ENCODE results near the gene NPHP4.
A peak's percentile ranks its signal among the peaks of the same experiment; 100 is the strongest.
"Not testable (repeated sequence)": the region's sequence is repeated elsewhere in the genome, so short reads cannot be mapped to it uniquely, and the experiment has no call there.

The NPHP4 gene

DNA sequence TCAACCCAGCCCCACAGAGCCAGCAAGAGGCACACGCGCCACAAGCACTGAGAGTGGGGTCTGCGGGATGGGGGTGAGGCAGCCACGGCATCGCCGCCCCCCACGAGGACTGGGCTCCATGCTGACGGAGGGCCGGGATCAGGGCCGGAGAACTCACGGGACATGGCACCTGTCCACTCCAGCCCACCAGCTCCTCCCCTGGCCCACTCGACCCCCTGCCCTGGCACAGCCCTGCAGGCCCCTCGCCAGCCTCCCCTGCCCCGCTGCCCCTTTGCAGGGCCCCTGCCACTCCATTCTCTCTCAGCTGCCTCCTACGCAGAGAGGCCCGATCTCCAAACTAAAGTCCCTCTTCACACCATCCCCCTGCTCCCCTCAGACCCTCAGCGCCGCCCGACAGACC is 134.0 kb downstream of the NPHP4 start:
- no peak for DNase-seq (ENCODE audit: low read depth in 1 of 2, low spot score in 1 of 2)

DNA sequence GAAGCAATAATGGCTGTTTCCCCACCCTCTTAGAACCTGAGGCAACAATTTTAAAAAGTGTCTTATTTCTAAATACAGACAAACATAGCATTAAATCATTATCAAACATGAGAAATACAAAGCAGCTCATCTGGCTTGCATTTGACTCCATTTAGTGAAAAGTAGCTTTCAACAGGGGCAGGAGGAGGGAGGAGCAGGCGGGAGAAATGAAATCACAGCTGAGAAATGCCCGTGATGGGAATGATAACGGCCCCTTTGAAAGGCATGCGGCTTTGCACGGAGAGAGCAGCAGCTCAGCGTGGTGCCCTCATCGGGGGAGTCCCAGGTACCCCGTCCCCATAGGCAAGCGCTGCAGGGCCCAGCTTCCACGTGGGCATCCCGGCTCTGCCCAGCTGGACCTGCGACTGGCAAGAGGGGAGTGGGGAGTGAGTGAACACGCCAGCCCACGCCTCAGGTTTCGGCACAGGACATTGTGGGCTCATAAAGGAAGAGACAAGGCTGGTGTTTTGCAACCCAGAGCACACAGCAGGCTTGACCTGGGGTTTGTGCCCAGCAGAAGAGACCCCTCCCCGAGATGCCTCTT is 134.6 kb downstream of the NPHP4 start:
- DNase-seq (ENCODE audit: low read depth in 1 of 2, low spot score in 1 of 2) = no peak
- in situ Hi-C loops (cut with HindIII; ENCODE audit: low pct_unique_long_range_greater_than_20kb, low sequenced_read_pairs) = no loop called here
- no peak for TF ChIP-seq JUND (IDR thresholded peaks at IDR 0.05; ENCODE audit: low read depth)

More for the DNA sequence above, 134.0 kb downstream of the NPHP4 start:
- TF ChIP-seq JUND (IDR thresholded peaks at IDR 0.05; ENCODE audit: low read depth) = no peak
- in situ Hi-C loops (cut with HindIII; ENCODE audit: low pct_unique_long_range_greater_than_20kb, low sequenced_read_pairs) = no loop called here

DNA sequence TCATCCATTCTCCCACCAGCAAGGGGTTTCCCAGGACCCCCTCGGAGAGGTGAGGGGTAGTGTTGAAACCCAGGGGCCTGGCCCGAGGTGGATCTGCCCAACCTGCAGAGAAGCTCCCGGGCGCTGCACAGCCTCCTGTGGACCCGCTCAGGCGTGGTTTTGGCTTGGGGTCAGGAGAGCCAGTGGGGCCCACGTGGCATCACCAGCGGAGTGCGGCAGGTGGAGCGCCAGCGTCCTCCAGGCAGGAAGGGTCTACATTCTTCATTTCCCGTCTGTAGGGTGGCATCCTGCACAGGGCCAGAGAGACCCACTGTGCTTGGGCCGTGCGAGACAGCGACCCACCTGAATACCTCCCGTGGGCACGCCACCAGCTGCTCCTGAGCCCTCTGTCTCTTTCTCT is 135.2 kb downstream of the NPHP4 start:
- in situ Hi-C loops (cut with HindIII; ENCODE audit: low pct_unique_long_range_greater_than_20kb, low sequenced_read_pairs) = no loop called here
- no peak for DNase-seq (ENCODE audit: low read depth in 1 of 2, low spot score in 1 of 2)
- no peak for TF ChIP-seq JUND (IDR thresholded peaks at IDR 0.05; ENCODE audit: low read depth)

DNA sequence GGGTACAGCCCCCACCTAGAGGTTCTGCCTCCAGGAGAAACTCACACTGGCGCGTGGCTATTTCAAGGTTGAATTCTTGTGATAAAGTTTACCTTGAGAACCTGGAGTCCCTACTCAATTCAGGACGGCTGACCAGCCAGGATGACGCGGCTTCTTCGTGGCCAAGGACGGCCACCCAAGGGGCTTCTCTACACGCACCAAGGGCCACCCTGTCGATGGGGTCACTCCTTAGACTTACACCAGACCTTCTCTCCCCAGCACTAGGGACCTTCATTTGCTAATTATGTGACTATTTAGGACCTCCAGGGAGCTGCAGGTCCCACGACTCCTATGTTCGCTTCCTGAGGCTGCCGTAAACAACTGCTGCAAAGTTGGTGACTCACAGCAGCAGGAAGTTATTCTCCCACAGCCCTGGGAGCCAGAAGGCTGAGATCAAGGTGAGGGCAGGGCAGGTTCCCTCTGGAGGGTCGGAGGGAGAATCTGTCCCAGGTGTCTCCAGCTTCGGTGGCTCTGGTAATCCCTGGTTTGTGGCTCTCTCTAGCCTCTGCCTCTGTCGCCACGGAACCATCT is 135.9 kb downstream of the NPHP4 start:
- TF ChIP-seq JUND (IDR thresholded peaks at IDR 0.05; ENCODE audit: low read depth) = no peak
- in situ Hi-C loops (cut with HindIII; ENCODE audit: low pct_unique_long_range_greater_than_20kb, low sequenced_read_pairs) = no loop called here
- no peak for DNase-seq (ENCODE audit: low read depth in 1 of 2, low spot score in 1 of 2)

DNA sequence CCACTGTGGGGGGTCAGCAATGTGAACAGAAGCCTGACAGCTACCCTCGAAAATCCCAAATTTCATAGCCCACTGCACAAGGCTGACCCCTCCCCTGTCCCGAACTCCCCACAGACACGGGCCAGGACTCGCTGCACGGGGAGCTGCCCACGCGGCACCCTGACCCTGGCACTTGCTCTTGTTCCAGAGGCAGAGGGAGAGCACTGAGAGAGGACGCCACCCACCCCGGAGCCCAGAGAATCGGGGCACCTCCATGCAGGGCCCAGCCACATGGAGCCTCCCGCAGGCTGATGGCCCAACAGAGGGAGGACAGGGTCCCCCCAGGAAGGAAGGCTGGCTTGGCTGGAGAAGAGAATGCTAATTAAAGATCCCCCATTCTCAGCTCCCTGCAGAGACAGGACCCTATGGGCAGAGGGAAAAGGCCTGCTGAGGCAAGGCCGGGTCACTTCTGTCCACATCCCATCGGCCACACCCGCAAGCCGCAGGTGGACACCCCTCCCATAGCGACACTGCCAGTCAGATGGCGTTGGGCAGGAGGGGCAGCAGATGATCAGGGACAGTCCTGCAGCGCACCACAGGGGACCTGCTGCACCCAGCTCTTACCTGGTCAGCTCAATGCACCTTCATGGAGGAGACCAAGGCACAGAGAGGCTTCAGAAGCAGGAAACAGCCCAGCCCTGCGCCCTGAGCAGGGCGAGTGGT is 136.9 kb downstream of the NPHP4 start:
- no peak for TF ChIP-seq JUND (IDR thresholded peaks at IDR 0.05; ENCODE audit: low read depth)
- in situ Hi-C loops (cut with HindIII; ENCODE audit: low pct_unique_long_range_greater_than_20kb, low sequenced_read_pairs) = no loop called here
- no peak for DNase-seq (ENCODE audit: low read depth in 1 of 2, low spot score in 1 of 2)

DNA sequence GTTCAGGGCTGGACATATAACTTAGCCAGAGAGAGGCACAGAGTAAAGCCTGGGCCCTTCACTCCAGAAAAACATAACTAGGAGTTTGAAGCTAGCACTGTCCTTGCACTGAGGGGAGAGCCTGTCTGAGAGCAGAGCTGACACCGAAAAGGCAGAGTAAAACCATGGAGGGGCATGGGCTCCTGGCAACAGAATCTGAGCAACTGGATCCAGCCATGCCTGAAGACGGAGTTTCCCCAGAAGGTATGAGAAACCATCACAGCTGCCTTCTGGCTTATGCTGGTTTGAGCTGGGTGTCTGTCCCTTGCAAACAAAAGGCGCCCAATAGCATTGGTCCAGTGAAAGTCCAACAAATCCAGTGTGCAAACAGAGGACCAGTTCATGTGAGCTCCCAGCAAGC is 137.5 kb downstream of the NPHP4 start:
- no peak for DNase-seq (ENCODE audit: low read depth in 1 of 2, low spot score in 1 of 2)
- no peak for TF ChIP-seq JUND (IDR thresholded peaks at IDR 0.05; ENCODE audit: low read depth)
- in situ Hi-C loops (cut with HindIII; ENCODE audit: low pct_unique_long_range_greater_than_20kb, low sequenced_read_pairs) = no loop called here

DNA sequence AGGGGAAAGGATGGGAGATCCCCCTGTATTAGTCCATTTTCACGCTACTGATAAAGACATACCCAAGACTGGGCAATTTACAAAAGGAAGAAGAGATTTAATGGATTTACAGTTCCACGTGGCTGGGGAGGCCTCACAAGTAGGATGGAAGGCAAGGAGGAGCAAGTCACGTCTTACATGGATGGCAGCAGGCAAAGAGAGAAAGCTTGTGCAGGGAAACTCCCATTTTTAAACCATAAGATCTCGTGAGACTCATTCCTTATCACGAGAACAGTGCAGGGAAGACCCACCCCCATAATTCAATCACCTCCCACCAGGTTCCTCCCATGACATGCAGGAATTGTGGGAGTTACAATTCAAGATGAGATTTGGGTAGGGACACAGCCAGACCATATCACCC is 138.4 kb downstream of the NPHP4 start:
- in situ Hi-C loops (cut with HindIII; ENCODE audit: low pct_unique_long_range_greater_than_20kb, low sequenced_read_pairs); DNase-seq (ENCODE audit: low read depth in 1 of 2, low spot score in 1 of 2): not testable (repeated sequence)

DNA sequence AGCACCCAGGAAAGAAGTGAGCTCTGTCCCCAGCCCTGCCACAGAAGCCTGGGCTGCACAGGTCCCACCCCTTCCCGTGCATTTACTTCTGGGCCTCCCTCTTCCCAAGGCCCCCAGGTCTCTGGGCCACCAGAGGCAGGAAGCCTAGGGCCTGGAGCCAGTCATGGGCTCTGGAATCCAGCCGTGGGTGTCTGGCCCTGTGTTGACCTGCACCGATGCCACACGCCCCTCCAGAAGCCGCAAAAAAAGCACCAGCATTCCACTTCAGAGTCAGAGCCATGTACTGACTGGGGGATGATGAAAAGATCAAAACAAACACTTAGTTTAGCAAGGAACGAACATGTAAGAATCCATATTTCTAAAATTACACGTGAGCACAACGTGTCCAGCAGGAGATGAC is 141.7 kb downstream of the NPHP4 start:
- no peak for DNase-seq (ENCODE audit: low read depth in 1 of 2, low spot score in 1 of 2)
- in situ Hi-C loops (cut with HindIII; ENCODE audit: low pct_unique_long_range_greater_than_20kb, low sequenced_read_pairs) = no loop called here
- TF ChIP-seq JUND (IDR thresholded peaks at IDR 0.05; ENCODE audit: low read depth) = no peak

DNA sequence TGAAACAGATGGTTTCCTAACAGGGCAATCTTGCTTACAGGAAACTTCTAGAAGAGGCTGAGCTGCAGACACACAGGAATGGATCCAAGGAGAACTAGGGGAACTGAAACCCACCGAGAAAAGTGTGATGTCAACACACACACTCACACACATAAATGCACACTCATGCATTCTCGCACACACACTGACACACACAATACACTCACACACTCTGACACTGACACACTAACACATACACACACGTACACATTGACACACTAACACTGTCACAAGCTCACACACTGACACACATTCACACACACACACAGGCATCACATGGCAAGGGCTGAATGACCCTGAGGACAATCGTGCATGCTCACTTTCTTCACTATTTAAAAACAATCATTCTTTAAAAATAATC is 142.7 kb downstream of the NPHP4 start:
- TF ChIP-seq JUND (IDR thresholded peaks at IDR 0.05; ENCODE audit: low read depth) = no peak
- in situ Hi-C loops (cut with HindIII; ENCODE audit: low pct_unique_long_range_greater_than_20kb, low sequenced_read_pairs) = no loop called here
- no peak for DNase-seq (ENCODE audit: low read depth in 1 of 2, low spot score in 1 of 2)

DNA sequence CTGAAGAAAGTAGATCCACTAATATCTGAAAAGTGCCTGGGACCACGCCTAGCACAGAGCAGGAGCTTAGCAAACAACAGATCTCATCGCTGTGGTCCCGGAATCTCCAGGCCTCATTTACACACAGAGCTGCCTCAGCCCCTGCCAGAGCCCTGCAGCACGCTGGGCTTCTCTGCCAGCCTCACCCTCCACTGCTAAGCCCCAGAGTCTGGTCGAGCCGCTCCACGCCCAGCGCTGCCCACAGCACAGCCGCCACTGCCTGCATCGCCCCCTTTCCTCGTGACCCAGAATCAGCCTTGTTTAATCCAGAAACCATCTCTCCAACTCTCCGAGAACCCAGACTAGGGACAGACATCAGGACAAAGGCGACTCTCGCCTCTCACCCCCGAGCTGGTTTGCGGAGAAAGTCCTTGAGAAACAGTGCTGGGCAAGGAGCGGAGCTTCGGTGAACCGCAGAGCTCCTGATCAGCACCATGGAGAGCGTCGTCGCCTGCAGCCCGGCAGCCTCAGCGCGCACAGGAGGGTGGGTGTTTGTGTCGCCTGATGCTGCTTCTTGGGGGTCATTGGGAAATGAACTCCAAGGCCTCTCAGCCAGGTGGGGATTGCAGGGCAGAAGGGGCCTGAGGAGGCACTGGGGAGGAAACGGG is 145.1 kb downstream of the NPHP4 start:
- no peak for TF ChIP-seq JUND (IDR thresholded peaks at IDR 0.05; ENCODE audit: low read depth)
- DNase-seq (ENCODE audit: low read depth in 1 of 2, low spot score in 1 of 2) = peak; percentile 56 to 67
- in situ Hi-C loops (cut with HindIII; ENCODE audit: low pct_unique_long_range_greater_than_20kb, low sequenced_read_pairs) = no loop called here

DNA sequence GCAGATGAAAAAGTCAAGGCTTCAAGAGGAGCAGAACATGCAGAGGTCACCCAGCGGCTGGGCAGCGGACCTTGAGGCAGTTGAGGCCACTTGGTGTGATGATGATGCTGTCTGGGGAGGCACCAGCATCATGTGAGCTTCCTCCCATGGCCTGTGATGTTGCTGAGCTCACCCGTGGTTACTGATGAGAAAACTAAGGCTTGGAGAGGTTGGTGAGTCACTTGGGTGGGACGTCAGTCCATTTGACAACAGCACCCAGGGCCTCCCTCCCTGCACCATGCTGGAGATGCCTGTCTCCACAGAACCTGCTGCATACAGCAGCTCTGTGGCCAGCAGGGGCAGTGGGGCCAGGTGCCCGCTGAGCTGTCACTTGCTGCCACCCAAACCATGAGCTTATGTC is 146.8 kb downstream of the NPHP4 start:
- DNase-seq (ENCODE audit: low read depth in 1 of 2, low spot score in 1 of 2) = no peak
- in situ Hi-C loops (cut with HindIII; ENCODE audit: low pct_unique_long_range_greater_than_20kb, low sequenced_read_pairs) = no loop called here
- TF ChIP-seq JUND (IDR thresholded peaks at IDR 0.05; ENCODE audit: low read depth) = no peak

DNA sequence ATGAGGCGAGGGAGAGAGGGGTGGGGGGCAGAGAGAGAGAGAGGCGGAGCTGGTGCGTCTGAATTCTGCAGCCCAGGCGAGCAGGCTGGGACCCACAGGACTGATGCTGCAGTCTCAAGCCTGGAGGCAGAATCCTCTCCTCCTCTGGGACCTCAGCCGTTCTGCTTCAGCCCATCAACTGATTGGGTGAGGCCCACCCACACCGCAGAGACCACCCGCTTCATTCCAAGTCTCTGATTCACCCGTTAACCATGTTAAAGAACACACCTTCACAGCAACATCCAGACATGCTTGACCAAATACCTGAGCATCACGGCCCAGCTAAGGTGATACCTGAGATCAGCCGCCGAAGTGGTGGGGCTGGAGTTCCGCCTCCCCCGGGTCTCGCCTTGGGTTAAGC is 147.8 kb downstream of the NPHP4 start:
- DNase-seq (ENCODE audit: low read depth in 1 of 2, low spot score in 1 of 2) = no peak
- TF ChIP-seq JUND (IDR thresholded peaks at IDR 0.05; ENCODE audit: low read depth) = no peak
- in situ Hi-C loops (cut with HindIII; ENCODE audit: low pct_unique_long_range_greater_than_20kb, low sequenced_read_pairs) = no loop called here

DNA sequence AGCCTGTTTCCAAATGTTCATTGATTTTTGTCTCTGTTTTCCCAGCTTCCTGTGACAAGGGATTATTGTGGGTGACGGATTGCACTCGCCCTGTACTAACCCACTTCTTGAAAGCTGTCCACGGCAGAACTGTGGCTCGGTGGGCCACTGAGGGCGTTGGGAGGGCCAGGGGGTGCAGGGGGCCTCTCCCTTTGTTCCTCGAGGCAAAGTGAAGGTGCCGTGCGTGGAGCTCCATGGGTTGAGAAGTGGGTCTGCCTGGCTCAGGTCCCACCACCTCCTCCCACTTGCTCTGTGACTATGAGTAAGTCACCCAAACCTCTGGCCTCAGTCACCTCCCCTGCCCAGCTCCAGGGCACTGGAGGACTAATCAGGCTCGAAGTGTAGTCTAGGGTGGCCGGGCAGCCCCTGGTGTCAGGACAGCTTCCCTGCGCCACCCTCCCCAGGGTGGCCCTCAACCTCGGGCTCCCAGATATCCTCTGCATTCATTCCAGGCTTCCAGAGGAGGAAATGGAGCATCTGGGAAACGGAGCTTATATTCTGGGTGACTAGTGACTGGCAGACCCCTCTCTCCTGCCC is 148.6 kb downstream of the NPHP4 start:
- no peak for TF ChIP-seq JUND (IDR thresholded peaks at IDR 0.05; ENCODE audit: low read depth)

More for the DNA sequence above, 148.6 kb downstream of the NPHP4 start:
- DNase-seq (ENCODE audit: low read depth in 1 of 2, low spot score in 1 of 2) = no peak
- in situ Hi-C loops (cut with HindIII; ENCODE audit: low pct_unique_long_range_greater_than_20kb, low sequenced_read_pairs) = no loop called here

All from T47D (cell line).